Calu3 (cell line): ENCODE data around the gene CSRP1. TPM values are rescaled to one million over a fixed set of nuclear protein-coding genes. Genes with fewer than 3 reads are reported as not detected.
"Not testable (repeated sequence)": the region's sequence is repeated elsewhere in the genome, so short reads cannot be mapped to it uniquely, and the experiment has no call there.

Experiments
- BruUV-seq: library from RNA; stranded (reverse); fragments of 400-500 nt; replicated peaks from 2 replicates; lab custom pipeline; 2021; lab: Mats Ljungman, UMichigan
- CTCF ChIA-PET: fragments of 300-600 bp; sonication (Branson Sonifier 250); formaldehyde crosslinking; loops from one replicate; lab custom pipeline; 2022; ENCODE audit warnings: antibody characterized with exemption; lab: Charles Lee
- DNase-seq: peaks from one replicate; pipeline ENCODE4 v3.0.0; 2022
- H3K27ac Mint-ChIP-seq: one replicate; pipeline ENCODE4 v1.8.0; 2022; ENCODE audit warnings: mixed read lengths; ENCODE audit not compliant: unreplicated experiment
- H3K27me3 Mint-ChIP-seq: one replicate; pipeline ENCODE4 v1.8.0; 2022; ENCODE audit warnings: mixed read lengths; ENCODE audit not compliant: unreplicated experiment
- H3K36me3 Mint-ChIP-seq: one replicate; pipeline ENCODE4 v1.8.0; 2022; ENCODE audit warnings: mild to moderate bottlenecking, moderate library complexity, mixed read lengths; ENCODE audit not compliant: insufficient read depth, unreplicated experiment
- H3K4me1 Mint-ChIP-seq: one replicate; pipeline ENCODE4 v1.8.0; 2022; ENCODE audit warnings: mild to moderate bottlenecking, low read depth, mixed read lengths; ENCODE audit not compliant: unreplicated experiment
- H3K4me3 Mint-ChIP-seq: one replicate; pipeline ENCODE4 v1.8.0; 2022; ENCODE audit warnings: mild to moderate bottlenecking, low read depth, moderate library complexity, mixed read lengths; ENCODE audit not compliant: unreplicated experiment
- H3K9me3 Mint-ChIP-seq: one replicate; pipeline ENCODE4 v1.8.0; 2022; ENCODE audit warnings: low read depth, mixed read lengths; ENCODE audit not compliant: unreplicated experiment
- intact Hi-C: fragments of 100-400 bp; cut with micrococcal nuclease; formaldehyde crosslinking; loops from one replicate; pipeline ENCODE4 v1.10.0; 2022; ENCODE audit not compliant: unreplicated experiment
- total RNA-seq: library from RNA; stranded (reverse); gene quantifications from 2 replicates; pipeline ENCODE4 v1.2.3, GENCODE V29; 2022
- TF ChIP-seq, protein P1 (sequence below): fragments of 200-600 bp; IDR thresholded peaks from one replicate; pipeline ENCODE4 v1.8.0; 2022; ENCODE audit warnings: antibody characterized with exemption; ENCODE audit not compliant: unreplicated experiment

The CSRP1 gene
- total RNA-seq, 1 experiment from 2014 or later, result 69.9 TPM

- Mint-ChIP-seq H3K36me3 (peaks cover 10% of the 10 kb centered on the region), H3K4me3 (no peak overlapping the region), H3K9me3 (no peaks in the 10 kb centered on the region), H3K27ac (no peak overlapping the region), H3K27me3 (no peaks in the 10 kb centered on the region), H3K4me1 (no peaks in the 10 kb centered on the region)
- CTCF ChIA-PET, result no interaction called here
- intact Hi-C loops, result no loop called here
- no TSS peak for BruUV-seq
- no peak for DNase-seq
- TF ChIP-seq, protein P1, sequence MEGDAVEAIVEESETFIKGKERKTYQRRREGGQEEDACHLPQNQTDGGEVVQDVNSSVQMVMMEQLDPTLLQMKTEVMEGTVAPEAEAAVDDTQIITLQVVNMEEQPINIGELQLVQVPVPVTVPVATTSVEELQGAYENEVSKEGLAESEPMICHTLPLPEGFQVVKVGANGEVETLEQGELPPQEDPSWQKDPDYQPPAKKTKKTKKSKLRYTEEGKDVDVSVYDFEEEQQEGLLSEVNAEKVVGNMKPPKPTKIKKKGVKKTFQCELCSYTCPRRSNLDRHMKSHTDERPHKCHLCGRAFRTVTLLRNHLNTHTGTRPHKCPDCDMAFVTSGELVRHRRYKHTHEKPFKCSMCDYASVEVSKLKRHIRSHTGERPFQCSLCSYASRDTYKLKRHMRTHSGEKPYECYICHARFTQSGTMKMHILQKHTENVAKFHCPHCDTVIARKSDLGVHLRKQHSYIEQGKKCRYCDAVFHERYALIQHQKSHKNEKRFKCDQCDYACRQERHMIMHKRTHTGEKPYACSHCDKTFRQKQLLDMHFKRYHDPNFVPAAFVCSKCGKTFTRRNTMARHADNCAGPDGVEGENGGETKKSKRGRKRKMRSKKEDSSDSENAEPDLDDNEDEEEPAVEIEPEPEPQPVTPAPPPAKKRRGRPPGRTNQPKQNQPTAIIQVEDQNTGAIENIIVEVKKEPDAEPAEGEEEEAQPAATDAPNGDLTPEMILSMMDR, result no peak
These were observed 12.9 kb downstream of the CSRP1 start for GRCh38 chr1:201493757-201494617.

GRCh38 chr1:201493026-201493656 is 13.8 kb downstream of the CSRP1 start:
- H3K27ac Mint-ChIP-seq, H3K4me3 Mint-ChIP-seq, BruUV-seq, H3K4me1 Mint-ChIP-seq, H3K9me3 Mint-ChIP-seq, H3K27me3 Mint-ChIP-seq, intact Hi-C loops, DNase-seq: not testable (repeated sequence)
- CTCF ChIA-PET, result interaction anchor here (0.7 kb wide), 1 partner anchor 731 kb away, joined by 4 read pairs; no protein-coding TSS in a partner anchor
- peaks cover 14% of the 10 kb centered on the region for H3K36me3 Mint-ChIP-seq

DNA sequence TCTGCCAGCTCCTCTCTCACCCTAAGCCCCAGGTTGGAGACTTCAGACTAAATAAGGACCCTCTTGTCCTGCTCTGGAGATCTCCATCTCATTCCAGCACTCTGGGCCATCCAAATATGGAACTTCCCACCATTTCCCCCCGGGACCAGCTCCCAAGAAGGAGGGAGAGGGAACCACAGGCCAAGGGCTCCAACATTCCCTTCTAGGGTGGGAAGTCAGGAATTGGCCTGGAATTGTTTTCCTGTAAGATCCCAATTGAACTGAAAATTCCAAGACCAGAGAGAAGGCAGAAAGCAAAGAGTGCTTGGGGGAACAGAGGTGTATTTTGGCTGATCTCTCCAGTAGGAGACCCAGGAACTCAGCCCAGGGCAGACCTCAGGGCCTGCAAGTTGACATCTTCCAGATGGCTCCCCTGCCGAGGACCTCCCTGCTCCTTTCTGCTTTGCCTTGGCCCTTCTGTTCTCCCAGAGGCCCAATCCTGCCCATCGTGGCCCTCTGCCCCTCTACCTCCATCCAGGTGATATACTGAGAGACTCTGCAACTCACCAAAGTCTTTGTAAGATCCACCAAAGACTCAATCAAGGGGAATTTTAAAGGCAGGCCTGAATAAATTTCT is 14.9 kb downstream of the CSRP1 start:
- no TSS peak for BruUV-seq
- TF ChIP-seq, protein P1, result no peak
- intact Hi-C loops, result no loop called here
- Mint-ChIP-seq H3K27me3 (no peaks in the 10 kb centered on the region), H3K9me3 (no peaks in the 10 kb centered on the region), H3K4me1 (no peaks in the 10 kb centered on the region), H3K36me3 (peaks cover 14% of the 10 kb centered on the region), H3K27ac (no peak overlapping the region), H3K4me3 (no peak overlapping the region)
- CTCF ChIA-PET, result interaction anchor here (0.5 to 1.2 kb wide), 4 partner anchors 9 to 53 kb away, joined by 3 to 5 read pairs (median 3); no protein-coding TSS in a partner anchor
- DNase-seq, result no peak

- Mint-ChIP-seq H3K27ac (no peak overlapping the region), H3K27me3 (no peaks in the 10 kb centered on the region), H3K4me1 (no peaks in the 10 kb centered on the region), H3K4me3 (no peak overlapping the region), H3K36me3 (peaks cover 5% of the 10 kb centered on the region), H3K9me3 (no peaks in the 10 kb centered on the region)
- TF ChIP-seq, protein P1, result no peak
- no peak for DNase-seq
- CTCF ChIA-PET, result interaction anchor here (0.6 to 1.2 kb wide), 2 partner anchors 22 to 206 kb away, joined by 4 to 5 read pairs; no protein-coding TSS in a partner anchor
- intact Hi-C loops, result no loop called here
- BruUV-seq, result no TSS peak
These were observed 16.2 kb downstream of the CSRP1 start for GRCh38 chr1:201490708-201491131.
